SK-N-MC (cell line): ENCODE data around the gene TBC1D22A.

Experiments
- DNase-seq: peaks from one replicate; pipeline ENCODE4 v3.0.0-alpha.2; 2011; ENCODE audit warnings: low read depth, low spot score
- H3K27ac ChIP-seq: fragments of 200-600 bp; sonication (generic); 2 replicates; pipeline ENCODE4 v1.5.1; 2016; ENCODE audit warnings: mixed run types
- H3K36me3 ChIP-seq: fragments of 200-600 bp; sonication (generic); 2 replicates; pipeline ENCODE4 v1.6.1; 2017; ENCODE audit warnings: antibody characterized with exemption, low read length, mixed read lengths; ENCODE audit not compliant: insufficient read depth
- H3K4me3 ChIP-seq: fragments of 200-600 bp; sonication (generic); 2 replicates; pipeline ENCODE4 v1.5.1; 2016
- H3K9ac ChIP-seq: fragments of 200-600 bp; sonication (generic); 2 replicates; pipeline ENCODE4 v1.8.0; 2017; ENCODE audit warnings: mixed run types, mixed read lengths; ENCODE audit not compliant: insufficient read length
- H3K9me3 ChIP-seq: fragments of 200-600 bp; sonication (generic); 2 replicates; pipeline ENCODE4 v1.6.1; 2017; ENCODE audit warnings: low read depth, mild to moderate bottlenecking, antibody characterized with exemption, low read length, moderate library complexity, mixed read lengths
- EZH2 ChIP-seq: fragments of 200-600 bp; sonication (generic); IDR thresholded peaks from one replicate; pipeline ENCODE4 v1.6.1; 2017; ENCODE audit warnings: antibody characterized with exemption
- FOXP2 ChIP-seq: optimal IDR thresholded peaks from 2 replicates; pipeline ENCODE3; 2011; ENCODE audit warnings: mild to moderate bottlenecking, moderate library complexity; ENCODE audit not compliant: insufficient read depth; ENCODE audit errors: extremely low read length, control extremely low read depth
- POLR2AphosphoS5 ChIP-seq: IDR thresholded peaks from 2 replicates; pipeline ENCODE4 v1.6.1; 2012; ENCODE audit warnings: mild to moderate bottlenecking, low read depth, low read length, borderline replicate concordance

TBC1D22A gene

GRCh38 chr22:47123827-47124442 lies 361.5 kb downstream of the TBC1D22A start:
- no peak for DNase-seq
- H3K4me3 ChIP-seq = no peak overlapping the region
- no peak overlapping the region for H3K9ac ChIP-seq
- no peaks in the 10 kb centered on the region for H3K36me3 ChIP-seq
- H3K27ac ChIP-seq = peak overlapping the region; percentile 52; the same call in 1 of the 2 replicates
- no peaks in the 10 kb centered on the region for H3K9me3 ChIP-seq
- TF ChIP-seq POLR2AphosphoS5 (no peak), EZH2 (no peak), FOXP2 (no peak)

GRCh38 chr22:47124451-47124881 lies 362.0 kb downstream of the TBC1D22A start:
- DNase-seq = no peak
- no peaks in the 10 kb centered on the region for H3K36me3 ChIP-seq
- TF ChIP-seq EZH2 (no peak), FOXP2 (no peak), POLR2AphosphoS5 (no peak)
- H3K27ac ChIP-seq = no peak overlapping the region
- H3K4me3 ChIP-seq = no peak overlapping the region
- no peak overlapping the region for H3K9ac ChIP-seq
- no peaks in the 10 kb centered on the region for H3K9me3 ChIP-seq

GRCh38 chr22:47124961-47125360 lies 362.5 kb downstream of the TBC1D22A start:
- TF ChIP-seq POLR2AphosphoS5 (no peak), FOXP2 (no peak), EZH2 (no peak)
- Histone ChIP-seq H3K27ac (no peak overlapping the region), H3K9ac (no peak overlapping the region), H3K36me3 (no peaks in the 10 kb centered on the region), H3K4me3 (no peak overlapping the region), H3K9me3 (no peaks in the 10 kb centered on the region)
- DNase-seq = no peak

- TF ChIP-seq FOXP2 (no peak), POLR2AphosphoS5 (no peak), EZH2 (no peak)
- DNase-seq = no peak
- no peak overlapping the region for H3K27ac ChIP-seq
These were observed 363.2 kb downstream of the TBC1D22A start for GRCh38 chr22:47125603-47126002.

GRCh38 chr22:47126344-47126811 lies 363.9 kb downstream of the TBC1D22A start:
- H3K4me3 ChIP-seq = no peak overlapping the region
- DNase-seq = no peak
- H3K36me3 ChIP-seq = no peaks in the 10 kb centered on the region
- H3K27ac ChIP-seq = no peak overlapping the region
- TF ChIP-seq FOXP2 (no peak), POLR2AphosphoS5 (no peak), EZH2 (no peak)
- H3K9me3 ChIP-seq = no peaks in the 10 kb centered on the region
- H3K9ac ChIP-seq = no peak overlapping the region

More at GRCh38 chr22:47125603-47126002, 363.2 kb downstream of the TBC1D22A start:
- H3K4me3 ChIP-seq = no peak overlapping the region
- no peaks in the 10 kb centered on the region for H3K36me3 ChIP-seq
- H3K9me3 ChIP-seq = no peaks in the 10 kb centered on the region
- no peak overlapping the region for H3K9ac ChIP-seq

GRCh38 chr22:47127441-47127871 lies 365.0 kb downstream of the TBC1D22A start:
- no peak for DNase-seq
- Histone ChIP-seq H3K4me3 (no peak overlapping the region), H3K36me3 (no peaks in the 10 kb centered on the region), H3K9me3 (no peaks in the 10 kb centered on the region), H3K27ac (no peak overlapping the region), H3K9ac (no peak overlapping the region)
- TF ChIP-seq FOXP2 (no peak), POLR2AphosphoS5 (no peak), EZH2 (no peak)

- no peaks in the 10 kb centered on the region for H3K36me3 ChIP-seq
- TF ChIP-seq EZH2 (no peak), POLR2AphosphoS5 (no peak), FOXP2 (no peak)
- H3K9ac ChIP-seq = no peak overlapping the region
- no peak overlapping the region for H3K4me3 ChIP-seq
- H3K9me3 ChIP-seq = no peaks in the 10 kb centered on the region
- H3K27ac ChIP-seq = no peak overlapping the region
- no peak for DNase-seq
These were observed 365.8 kb downstream of the TBC1D22A start for GRCh38 chr22:47128216-47128615.

GRCh38 chr22:47128622-47129215 lies 366.3 kb downstream of the TBC1D22A start:
- TF ChIP-seq POLR2AphosphoS5 (no peak), FOXP2 (no peak), EZH2 (no peak)
- H3K27ac ChIP-seq = no peak overlapping the region

More at GRCh38 chr22:47128622-47129215, 366.3 kb downstream of the TBC1D22A start:
- Histone ChIP-seq H3K4me3 (no peak overlapping the region), H3K9me3 (no peaks in the 10 kb centered on the region), H3K36me3 (no peaks in the 10 kb centered on the region), H3K9ac (no peak overlapping the region)
- DNase-seq = no peak
